Measurements from ENCODE around the gene CNTNAP2.
"Not testable (repeated sequence)": the region's sequence is repeated elsewhere in the genome, so short reads cannot be mapped to it uniquely, and the experiment has no call there.

CNTNAP2 gene

GRCh38 chr7:146791344-146792285 lies 675.0 kb downstream of the CNTNAP2 start:
- DNase-seq = no peak

- DNase-seq = no peak
These were observed 688.0 kb downstream of the CNTNAP2 start for GRCh38 chr7:146804620-146805019.

DNA sequence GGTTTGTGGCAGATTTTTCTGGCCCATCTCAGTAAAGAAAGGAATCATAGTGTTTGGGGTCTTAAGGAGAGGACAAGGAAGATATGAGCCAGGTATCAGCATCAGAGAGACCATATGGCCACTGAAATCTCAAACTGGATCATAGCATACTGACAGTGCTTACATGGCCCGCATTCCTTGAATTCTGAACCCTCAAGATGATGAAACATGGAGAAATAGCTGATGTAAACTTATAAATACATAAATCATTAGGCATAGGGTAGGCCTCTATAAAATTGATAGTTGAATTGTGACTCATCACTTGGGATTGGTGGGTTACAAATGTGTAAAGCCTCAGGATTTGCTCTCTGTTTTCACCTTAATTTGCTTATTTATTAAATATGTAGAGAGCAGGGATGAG lies 688.5 kb downstream of the CNTNAP2 start:
- no peak for DNase-seq

DNA sequence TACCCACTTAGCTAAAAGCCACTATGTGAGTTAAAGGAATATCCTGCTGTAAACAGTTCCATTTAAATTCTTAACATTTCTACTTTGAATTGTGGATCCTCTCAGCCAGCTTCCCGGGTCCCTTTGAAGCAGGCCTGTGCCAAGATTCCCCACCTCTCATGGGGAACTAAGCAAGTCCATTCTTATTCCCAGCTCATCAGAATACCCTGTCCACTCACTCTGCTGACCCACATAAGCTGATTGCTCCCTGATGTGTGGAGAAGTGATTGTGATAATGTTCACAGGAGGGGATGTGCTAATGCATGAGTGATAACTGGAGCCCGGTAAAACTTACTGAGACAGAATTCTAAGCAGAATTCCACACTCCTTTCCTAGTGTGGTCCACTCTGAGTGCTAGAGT lies 709.7 kb downstream of the CNTNAP2 start:
- DNase-seq = no peak

- no peak for DNase-seq
These were observed 714.1 kb downstream of the CNTNAP2 start for GRCh38 chr7:146830686-146831085.

DNA sequence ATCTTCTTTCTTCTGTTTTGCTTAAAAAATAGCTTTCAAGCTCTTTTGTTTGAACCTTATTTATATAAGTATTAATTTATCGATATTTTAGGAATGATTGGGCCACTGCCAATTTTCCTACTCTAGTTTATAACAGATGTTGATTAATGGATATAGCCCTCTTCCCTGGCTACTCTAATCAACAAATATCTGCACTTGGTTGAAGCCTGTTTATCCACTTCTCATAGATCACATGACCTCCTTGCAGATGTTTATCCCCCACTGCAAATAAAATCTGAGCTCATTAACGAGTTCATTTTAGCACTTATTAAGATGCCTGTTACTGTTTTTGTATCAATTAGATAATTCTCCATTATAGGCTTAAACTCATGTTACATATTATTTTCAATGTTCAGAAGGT lies 715.3 kb downstream of the CNTNAP2 start:
- DNase-seq = peak; percentile 27

GRCh38 chr7:146844405-146844804 lies 727.8 kb downstream of the CNTNAP2 start:
- no peak for DNase-seq

GRCh38 chr7:146858690-146859089 lies 742.1 kb downstream of the CNTNAP2 start:
- DNase-seq = no peak

GRCh38 chr7:146861701-146862100 lies 745.1 kb downstream of the CNTNAP2 start:
- DNase-seq = no peak

DNA sequence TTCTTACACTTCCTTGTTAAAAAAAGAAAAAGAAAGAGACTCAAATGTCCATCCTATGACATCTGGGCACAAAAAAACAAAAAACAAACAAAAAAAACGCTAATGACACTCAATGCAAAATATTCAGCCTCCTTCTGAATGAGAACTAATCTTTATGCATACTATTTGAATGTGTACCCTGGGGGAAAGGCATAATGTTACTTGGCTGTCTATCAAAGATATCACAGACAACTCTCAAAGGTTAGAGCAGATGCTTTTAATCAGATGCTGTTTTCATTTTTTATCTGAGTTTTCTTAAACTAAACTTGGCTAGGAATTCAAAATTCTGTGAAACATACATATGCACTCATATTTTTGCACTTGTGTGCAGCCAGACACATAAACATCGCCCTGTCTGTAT lies 745.8 kb downstream of the CNTNAP2 start:
- no peak for DNase-seq

DNA sequence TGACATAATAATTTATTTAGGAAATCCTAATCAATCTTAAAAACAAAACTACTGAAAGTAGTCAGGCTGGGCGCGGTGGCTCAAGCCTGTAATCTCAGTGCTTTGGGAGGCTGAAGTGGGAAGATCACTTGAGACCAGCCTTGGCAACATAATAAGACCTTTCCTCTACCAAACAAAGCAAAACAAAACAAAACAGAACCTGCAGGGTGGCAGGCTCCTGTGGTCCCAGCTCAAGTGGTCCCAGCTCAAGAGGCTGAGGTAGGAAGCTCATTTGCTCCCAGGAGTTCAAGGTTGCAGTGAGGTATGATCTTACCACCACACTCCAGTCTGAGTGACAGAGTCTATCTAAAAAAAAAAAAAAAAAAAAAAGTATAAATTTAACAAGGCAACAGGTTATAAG lies 748.0 kb downstream of the CNTNAP2 start:
- DNase-seq = peak; percentile 12

GRCh38 chr7:146865696-146866095 lies 749.1 kb downstream of the CNTNAP2 start:
- DNase-seq = no peak

DNA sequence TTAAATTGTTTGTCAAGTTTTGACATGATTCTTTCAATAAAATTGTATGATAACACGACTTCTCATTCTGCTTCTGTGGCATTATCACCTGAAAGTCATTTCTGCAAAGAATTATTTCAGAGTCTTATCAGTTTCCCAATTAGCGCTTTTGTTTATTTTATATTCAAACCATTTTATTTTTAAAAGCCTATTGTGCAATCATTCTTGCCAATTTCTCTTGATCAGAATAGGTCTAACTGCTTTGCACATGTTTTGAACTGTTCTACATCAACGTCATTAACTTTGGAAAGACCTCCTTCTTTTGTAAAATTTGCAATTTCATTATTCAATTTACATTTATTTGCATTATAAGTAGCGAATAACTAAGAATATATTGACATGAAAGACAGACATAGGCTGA lies 758.1 kb downstream of the CNTNAP2 start:
- no peak for DNase-seq

DNA sequence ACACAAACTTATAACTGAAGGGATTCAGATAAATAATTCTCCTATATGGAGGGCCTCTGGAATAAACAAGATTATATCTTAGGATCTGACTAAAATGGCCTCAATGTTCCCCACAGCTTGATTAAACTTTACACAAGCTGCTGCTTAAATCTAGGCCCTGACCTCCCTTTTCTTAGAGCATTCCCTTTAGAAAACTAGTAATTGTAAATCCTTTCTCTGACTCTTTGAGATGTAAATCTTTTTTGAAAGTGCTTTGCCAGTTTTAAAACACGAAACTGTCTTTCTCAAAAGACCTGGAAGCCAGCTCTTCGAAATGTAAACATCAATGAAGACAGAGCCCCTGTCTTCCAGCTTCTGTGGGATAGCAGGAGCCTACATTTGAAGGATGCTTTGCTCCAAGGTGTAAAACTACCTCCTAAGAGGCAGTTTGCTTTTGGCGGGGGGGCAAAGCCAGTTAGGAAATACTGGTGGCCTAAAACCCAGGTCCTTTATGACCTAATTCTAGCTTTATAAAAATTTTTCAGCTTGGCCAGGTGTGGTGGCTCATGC lies 758.7 kb downstream of the CNTNAP2 start:
- no peak for DNase-seq

GRCh38 chr7:146875981-146876380 lies 759.4 kb downstream of the CNTNAP2 start:
- no peak for DNase-seq

DNA sequence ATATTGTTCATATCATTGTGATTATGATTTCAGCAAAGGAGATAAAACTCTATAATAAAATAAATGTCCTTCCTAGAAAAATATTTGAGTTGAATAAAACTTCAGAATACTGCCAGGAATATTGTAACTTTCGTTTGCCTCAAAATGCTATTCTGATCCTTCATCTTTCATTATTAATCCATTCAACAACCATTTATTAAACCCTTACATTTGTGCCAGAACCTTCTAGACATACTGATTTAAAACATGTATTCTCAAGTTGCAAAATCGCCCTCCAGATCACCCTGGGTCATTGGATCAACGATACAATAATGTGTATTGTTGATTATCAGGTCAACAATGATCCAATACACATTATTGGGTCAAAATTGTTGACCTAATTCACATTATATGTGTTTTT lies 759.8 kb downstream of the CNTNAP2 start:
- no peak for DNase-seq

GRCh38 chr7:146878901-146879300 lies 762.3 kb downstream of the CNTNAP2 start:
- DNase-seq = no peak

GRCh38 chr7:146885231-146885630 lies 768.6 kb downstream of the CNTNAP2 start:
- DNase-seq = no peak

DNA sequence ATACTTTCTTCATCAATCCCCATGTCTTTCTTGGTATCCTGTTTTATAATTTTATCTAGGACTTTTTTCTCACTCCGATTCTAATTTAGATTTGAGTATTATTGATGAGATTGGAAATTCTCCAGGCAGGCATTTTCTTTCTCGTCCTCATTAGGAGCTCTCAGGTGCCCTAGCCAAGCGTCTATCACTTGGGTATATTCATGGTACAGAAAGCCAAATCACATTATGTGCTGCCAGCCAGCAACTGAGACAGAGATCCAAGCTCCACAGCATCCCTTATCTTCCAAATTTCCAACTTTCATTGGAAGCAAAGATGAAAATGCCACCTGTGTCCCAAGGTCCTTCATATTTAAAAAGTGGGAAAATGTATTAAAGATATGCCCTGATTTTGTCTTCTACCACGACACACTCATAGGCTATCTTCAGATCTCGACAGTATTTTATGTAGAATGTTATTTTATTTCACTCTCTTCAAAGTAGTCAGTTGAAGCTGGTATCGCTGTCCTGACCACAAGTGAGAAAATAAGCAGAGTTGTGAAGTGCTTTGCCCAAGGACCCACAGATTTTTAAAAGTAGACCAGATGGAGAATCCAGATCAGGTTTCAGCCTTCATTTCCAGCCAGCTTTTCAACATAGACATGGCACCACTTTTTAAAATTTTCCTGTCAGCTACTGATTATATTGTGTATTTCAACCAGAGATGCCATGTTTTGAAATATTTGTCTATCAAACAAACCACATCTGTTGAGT lies 773.4 kb downstream of the CNTNAP2 start:
- DNase-seq = no peak

GRCh38 chr7:146892151-146892550 lies 775.5 kb downstream of the CNTNAP2 start:
- DNase-seq = no peak

- no peak for DNase-seq
These were observed 778.3 kb downstream of the CNTNAP2 start for GRCh38 chr7:146894927-146895326.

GRCh38 chr7:146902266-146902665 lies 785.7 kb downstream of the CNTNAP2 start:
- no peak for DNase-seq

GRCh38 chr7:146902728-146903127 lies 786.1 kb downstream of the CNTNAP2 start:
- DNase-seq = no peak

- DNase-seq = not testable (repeated sequence)
These were observed 789.1 kb downstream of the CNTNAP2 start for GRCh38 chr7:146905746-146906145.

Data from NCI-H510A treated with DMSO at 0.1 percent for 48 hours (cell line).